HFFc6 (cell line): ENCODE data around the gene CLDN18. TPM values are rescaled to one million over a fixed set of nuclear protein-coding genes. Genes with fewer than 3 reads are reported as not detected.

Source experiments
- DNase-seq: peaks from one replicate; pipeline ENCODE4 v3.0.0-alpha.2; 2018
- H3K27ac Mint-ChIP-seq: 2 replicates; pipeline ENCODE4 v1.8.0; 2020; ENCODE audit warnings: mild to moderate bottlenecking, mixed read lengths
- H3K27me3 Mint-ChIP-seq: 2 replicates; pipeline ENCODE4 v1.8.0; 2021; ENCODE audit warnings: mild to moderate bottlenecking, moderate library complexity, mixed read lengths; ENCODE audit not compliant: insufficient read depth
- H3K36me3 Mint-ChIP-seq: 2 replicates; pipeline ENCODE4 v1.8.0; 2021; ENCODE audit warnings: low read depth, mixed read lengths
- H3K4me1 Mint-ChIP-seq: 2 replicates; pipeline ENCODE4 v1.8.0; 2020; ENCODE audit warnings: low read depth, mixed read lengths
- H3K4me3 Mint-ChIP-seq: 2 replicates; pipeline ENCODE4 v1.8.0; 2020; ENCODE audit warnings: mild to moderate bottlenecking, moderate library complexity, mixed read lengths
- H3K9me3 Mint-ChIP-seq: 2 replicates; pipeline ENCODE4 v1.8.0; 2020; ENCODE audit warnings: mild to moderate bottlenecking, mixed read lengths
- total RNA-seq, 6 experiments: library from RNA; stranded (reverse); fragmentation: NEBNext Ultra II Directional; extraction: Animal tissue kit (Norgen Biotek cat#: 25700); gene quantifications; 2 replicates in 1 of 6; 3 replicates in 5 of 6; pipeline ENCODE4 v1.2.3, GENCODE V29; 2021
- TF ChIP-seq, protein P1 (sequence below): fragments of 200-600 bp; sonication (generic); IDR thresholded peaks from 2 replicates; pipeline ENCODE4 v1.5.0; 2021; ENCODE audit warnings: antibody characterized with exemption, mild to moderate bottlenecking

The CLDN18 gene
- total RNA-seq, 6 experiments from 2014 or later, result not detected

DNA sequence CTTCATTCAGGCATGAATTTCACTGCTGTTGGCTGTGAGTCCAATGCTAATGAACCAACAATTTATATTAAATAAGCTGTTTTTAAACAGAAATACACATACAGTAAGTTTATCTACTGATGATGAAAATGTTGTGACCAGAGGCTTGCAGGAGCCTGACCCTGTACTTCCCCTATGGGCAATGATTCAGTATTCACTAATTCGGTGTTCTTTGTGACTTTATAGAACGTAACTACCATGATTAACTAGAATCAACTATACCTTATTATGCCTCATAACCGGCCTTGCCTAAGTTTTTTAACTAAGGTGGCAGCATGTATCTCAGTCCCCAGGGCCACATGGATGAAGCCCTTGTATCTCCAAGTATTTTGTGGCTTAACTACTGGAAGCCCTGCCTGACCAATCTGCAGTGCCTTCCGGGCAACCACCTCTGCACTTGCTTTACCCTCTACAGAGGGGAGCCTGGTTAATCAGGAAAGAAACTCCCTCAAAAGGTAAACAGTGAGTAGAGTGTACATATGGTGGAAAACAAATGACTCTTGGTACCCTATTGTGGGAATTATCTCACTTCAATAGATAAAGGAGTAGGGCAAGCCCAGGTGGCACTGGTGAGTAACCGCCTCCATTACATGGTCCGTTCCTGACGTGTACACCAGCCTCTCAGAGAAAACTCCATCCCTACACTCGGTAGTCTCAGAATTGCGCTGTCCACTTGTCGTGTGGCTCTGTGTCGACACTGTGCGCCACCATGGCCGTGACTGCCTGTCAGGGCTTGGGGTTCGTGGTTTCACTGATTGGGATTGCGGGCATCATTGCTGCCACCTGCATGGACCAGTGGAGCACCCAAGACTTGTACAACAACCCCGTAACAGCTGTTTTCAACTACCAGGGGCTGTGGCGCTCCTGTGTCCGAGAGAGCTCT lies 11.6 kb upstream of the CLDN18 start:
- peaks cover 20% of the 10 kb centered on the region for H3K9me3 Mint-ChIP-seq
- TF ChIP-seq, protein P1, sequence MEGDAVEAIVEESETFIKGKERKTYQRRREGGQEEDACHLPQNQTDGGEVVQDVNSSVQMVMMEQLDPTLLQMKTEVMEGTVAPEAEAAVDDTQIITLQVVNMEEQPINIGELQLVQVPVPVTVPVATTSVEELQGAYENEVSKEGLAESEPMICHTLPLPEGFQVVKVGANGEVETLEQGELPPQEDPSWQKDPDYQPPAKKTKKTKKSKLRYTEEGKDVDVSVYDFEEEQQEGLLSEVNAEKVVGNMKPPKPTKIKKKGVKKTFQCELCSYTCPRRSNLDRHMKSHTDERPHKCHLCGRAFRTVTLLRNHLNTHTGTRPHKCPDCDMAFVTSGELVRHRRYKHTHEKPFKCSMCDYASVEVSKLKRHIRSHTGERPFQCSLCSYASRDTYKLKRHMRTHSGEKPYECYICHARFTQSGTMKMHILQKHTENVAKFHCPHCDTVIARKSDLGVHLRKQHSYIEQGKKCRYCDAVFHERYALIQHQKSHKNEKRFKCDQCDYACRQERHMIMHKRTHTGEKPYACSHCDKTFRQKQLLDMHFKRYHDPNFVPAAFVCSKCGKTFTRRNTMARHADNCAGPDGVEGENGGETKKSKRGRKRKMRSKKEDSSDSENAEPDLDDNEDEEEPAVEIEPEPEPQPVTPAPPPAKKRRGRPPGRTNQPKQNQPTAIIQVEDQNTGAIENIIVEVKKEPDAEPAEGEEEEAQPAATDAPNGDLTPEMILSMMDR, result no peak
- no peak overlapping the region for H3K4me3 Mint-ChIP-seq
- H3K27me3 Mint-ChIP-seq, result peaks cover 12% of the 10 kb centered on the region
- DNase-seq, result no peak
- H3K36me3 Mint-ChIP-seq, result no peaks in the 10 kb centered on the region
- no peaks in the 10 kb centered on the region for H3K4me1 Mint-ChIP-seq
- H3K27ac Mint-ChIP-seq, result no peak overlapping the region

DNA sequence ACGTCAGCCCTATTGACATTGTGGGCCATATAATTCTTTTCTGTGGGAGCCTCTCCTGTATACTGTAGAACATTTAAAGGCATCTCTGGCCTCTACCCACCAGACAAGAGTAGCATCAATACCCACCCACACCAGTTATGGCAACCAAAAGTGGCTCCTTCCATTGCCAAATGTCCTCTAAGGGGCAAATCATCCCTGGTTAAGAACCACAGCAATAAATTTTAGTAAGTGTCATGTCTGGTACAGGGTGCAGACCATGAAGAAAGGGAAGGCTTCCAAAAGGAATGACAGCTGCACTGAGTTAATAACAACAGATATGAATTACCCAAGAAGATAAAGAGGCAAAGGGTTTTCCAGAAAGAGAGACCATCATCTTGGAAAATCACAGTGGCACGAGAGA lies 6.9 kb upstream of the CLDN18 start:
- TF ChIP-seq, protein P1, result no peak
- Mint-ChIP-seq H3K27ac (no peak overlapping the region), H3K27me3 (peaks cover 12% of the 10 kb centered on the region), H3K4me1 (no peaks in the 10 kb centered on the region), H3K36me3 (no peaks in the 10 kb centered on the region), H3K4me3 (no peak overlapping the region), H3K9me3 (no peaks in the 10 kb centered on the region)
- DNase-seq, result no peak

DNA sequence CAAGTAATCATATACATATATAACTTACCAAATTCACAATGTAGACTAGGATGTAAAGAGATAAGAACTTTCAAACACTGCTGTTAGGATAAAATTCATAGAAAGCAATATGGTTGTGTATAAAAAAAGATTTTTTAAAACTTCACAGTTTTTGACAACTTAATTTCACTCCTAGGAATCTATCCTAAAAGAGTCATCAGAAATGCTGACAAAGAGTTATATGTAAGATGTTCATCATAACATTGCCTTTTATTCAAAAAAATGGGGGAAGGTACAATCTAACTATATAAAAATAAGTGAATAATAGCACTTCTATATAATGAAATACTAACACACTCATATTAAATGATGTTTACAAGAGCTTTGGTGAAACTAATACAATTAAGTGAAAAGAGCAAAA lies 4.3 kb upstream of the CLDN18 start:
- TF ChIP-seq, protein P1, result no peak
- H3K27me3 Mint-ChIP-seq, result peaks cover 3% of the 10 kb centered on the region; the same call in 1 of the 2 replicates
- no peak overlapping the region for H3K4me3 Mint-ChIP-seq
- peaks cover 5% of the 10 kb centered on the region; the same call in 1 of the 2 replicates for H3K4me1 Mint-ChIP-seq
- no peak for DNase-seq
- no peaks in the 10 kb centered on the region for H3K36me3 Mint-ChIP-seq
- H3K27ac Mint-ChIP-seq, result no peak overlapping the region
- H3K9me3 Mint-ChIP-seq, result no peaks in the 10 kb centered on the region

DNA sequence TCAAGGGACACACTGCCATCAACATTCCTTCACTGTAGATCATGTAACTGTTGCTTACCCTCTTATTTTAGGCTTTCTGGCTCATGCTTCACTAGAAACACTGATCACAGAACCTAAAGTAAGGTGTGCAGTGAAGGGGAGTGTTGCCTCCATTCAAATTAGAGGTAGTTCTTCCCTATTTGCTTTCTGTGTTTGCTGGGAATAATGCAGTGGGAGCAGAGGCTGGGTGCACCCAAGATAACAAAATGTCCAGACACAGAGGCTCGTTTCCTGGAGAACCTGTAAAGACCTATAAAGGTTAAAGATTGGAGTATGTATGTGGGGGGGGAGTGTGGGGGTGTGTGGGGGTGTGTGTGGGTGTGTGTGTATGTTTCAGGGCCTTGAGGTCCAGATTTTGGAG lies 2.1 kb upstream of the CLDN18 start:
- Mint-ChIP-seq H3K4me3 (no peak overlapping the region), H3K27me3 (no peaks in the 10 kb centered on the region), H3K27ac (no peak overlapping the region), H3K36me3 (no peaks in the 10 kb centered on the region), H3K9me3 (no peaks in the 10 kb centered on the region), H3K4me1 (peaks cover 5% of the 10 kb centered on the region; the same call in 1 of the 2 replicates)
- TF ChIP-seq, protein P1, result no peak
- no peak for DNase-seq

DNA sequence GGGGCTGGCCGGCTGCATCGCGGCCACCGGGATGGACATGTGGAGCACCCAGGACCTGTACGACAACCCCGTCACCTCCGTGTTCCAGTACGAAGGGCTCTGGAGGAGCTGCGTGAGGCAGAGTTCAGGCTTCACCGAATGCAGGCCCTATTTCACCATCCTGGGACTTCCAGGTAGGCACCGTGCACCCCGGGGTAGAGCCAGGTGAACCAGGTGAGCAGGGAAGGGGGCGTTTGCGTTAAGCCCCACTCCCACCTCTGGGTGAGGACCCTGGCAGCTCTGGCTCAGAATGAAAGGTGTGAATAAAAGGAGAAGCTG lies 267 bp downstream of the CLDN18 start:
- TF ChIP-seq, protein P1, result no peak
- Mint-ChIP-seq H3K36me3 (no peaks in the 10 kb centered on the region), H3K4me3 (no peak overlapping the region), H3K27ac (no peak overlapping the region), H3K4me1 (peaks cover 5% of the 10 kb centered on the region; the same call in 1 of the 2 replicates), H3K27me3 (no peaks in the 10 kb centered on the region), H3K9me3 (no peaks in the 10 kb centered on the region)
- no peak for DNase-seq
